HG03196 (cell line): ENCODE results near the gene FAM111A.

Experiments
- ATAC-seq: cut with Tn5 transposase; IDR thresholded peaks from one replicate; pipeline ENCODE4 v1.9.1; 2021; ENCODE audit not compliant: unreplicated experiment

FAM111A gene

DNA sequence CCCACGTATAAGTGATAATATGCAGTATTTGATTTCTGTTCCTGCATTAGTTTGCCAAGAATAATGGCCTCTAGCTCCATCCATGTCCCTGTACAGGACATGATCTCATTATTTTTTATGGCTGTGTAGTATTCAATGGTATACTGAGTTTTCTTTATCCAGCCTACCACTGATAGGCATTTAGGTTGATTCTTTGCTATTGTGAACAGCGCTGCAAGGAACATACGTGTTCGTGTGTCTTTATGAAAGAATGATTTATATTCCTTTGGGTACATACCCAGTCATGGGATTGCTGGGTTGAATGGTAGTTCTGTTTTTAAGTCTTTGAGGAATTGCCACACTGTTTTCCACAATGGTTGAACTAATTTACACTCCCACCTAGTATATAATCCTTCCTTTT, 1.5 kb upstream of the FAM111A start:
- no peak for ATAC-seq

DNA sequence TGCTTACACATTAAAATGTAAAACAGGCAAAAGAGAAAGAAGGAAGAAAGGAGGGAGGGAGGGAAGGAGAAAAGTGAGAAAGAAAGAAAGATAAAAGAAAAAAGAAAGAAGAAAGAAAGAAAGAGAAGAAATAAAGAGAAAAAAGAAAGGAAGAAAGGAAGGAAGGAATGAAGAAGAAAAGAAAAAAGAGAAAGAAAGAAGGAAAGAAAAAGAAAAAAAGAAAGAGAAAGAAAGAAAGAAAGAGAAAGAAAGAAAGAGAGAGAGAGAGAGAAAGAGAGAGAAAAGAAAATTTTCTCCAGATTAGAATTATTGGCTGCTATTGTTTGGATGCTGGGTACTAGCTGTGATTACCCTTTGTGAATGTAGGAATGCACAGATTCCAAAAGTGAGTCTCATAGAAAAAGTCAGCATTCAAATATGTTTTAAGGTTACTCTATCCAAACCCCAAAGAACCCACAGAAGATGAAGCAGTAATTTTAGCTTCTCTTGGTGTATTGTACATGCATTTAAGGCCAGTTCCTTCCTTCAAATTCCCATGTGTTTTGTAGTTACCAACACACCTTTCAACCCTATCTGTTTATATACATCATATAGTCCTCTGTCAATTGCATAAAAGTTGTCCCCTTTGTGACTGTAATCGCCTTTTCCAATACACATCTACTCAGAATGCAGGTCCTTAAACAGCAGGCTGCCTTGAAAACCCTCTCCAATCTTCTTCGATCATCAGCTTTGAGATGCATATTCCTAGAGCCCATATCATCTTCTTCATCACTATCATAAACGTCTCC, 789 bp upstream of the FAM111A start:
- no peak for ATAC-seq

DNA sequence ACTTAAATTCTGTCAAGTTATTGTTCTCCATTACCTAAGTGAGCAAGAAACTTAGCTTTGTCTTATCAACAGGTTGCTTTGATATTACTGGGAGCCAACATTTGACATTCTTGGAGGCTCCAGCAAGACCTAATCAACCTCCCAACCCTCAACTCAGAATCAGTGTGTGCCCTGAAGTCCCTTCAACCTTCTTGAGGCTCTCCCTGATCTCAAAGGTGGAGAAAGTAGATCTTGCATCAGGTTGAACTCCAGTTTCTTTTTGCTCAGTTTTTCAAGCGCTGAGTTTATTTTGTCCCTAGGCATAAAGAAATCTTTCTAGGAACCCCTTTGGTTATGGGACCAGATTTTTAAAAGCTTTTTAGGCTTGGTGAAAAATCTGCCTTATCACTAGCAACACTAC, 1.4 kb downstream of the FAM111A start:
- no peak for ATAC-seq

DNA sequence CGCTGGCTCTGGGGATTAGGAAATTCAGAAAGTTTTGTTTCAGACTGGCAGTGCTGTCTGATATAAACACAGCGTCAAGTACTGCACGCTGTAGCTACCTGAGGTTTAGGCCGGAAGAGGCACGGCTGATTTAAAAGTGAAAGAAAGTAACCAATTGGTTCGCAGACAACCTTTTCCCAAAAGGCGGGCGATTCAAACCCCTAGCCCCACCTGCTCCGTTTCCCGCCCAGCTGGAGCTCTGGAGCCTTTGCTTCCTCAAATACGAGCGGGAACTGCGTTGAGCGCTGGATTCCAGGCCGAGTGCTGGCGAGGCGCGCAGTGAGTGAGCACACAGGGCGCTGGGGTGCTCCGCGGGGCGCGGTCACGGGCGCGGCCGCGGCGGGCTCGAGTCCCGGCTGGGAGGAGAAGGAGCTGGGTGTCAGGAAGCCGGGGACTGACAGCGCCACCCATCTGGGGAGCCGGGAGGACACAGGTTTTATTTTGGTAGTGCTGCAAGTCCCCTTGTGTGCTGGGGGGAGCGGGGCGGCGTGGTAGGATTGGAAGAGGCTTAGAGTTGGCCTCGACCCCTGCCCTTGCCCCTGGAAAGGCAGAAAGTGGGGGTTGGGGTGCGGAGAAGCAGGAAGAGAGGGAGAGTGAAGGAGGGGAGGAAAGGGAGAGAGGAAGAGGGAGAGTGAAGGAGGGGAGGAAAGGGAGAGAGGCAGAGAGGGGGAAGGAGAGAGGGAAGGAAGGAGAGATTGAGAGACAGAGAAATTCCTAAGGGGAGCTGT, 2.1 kb downstream of the FAM111A start:
- peak; percentile 53 for ATAC-seq

DNA sequence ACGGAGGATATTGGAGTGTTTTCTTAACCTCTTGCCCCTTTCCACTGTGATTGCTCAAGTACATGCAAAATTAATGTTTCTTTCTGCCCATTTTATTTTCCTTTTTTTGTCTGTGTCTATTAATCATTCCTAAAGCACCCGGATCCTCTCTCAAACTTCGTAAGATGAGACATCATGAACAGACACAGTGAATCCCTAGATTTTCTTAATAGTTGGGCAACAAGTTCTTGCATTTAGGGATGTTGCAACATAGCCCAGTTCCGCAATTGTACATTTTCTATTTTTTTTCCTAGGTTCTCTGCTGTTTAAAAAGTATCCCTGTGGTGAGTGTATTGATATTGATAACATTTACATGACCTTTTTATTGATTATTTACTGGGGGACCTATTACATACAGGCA, 2.9 kb downstream of the FAM111A start:
- ATAC-seq: no peak

DNA sequence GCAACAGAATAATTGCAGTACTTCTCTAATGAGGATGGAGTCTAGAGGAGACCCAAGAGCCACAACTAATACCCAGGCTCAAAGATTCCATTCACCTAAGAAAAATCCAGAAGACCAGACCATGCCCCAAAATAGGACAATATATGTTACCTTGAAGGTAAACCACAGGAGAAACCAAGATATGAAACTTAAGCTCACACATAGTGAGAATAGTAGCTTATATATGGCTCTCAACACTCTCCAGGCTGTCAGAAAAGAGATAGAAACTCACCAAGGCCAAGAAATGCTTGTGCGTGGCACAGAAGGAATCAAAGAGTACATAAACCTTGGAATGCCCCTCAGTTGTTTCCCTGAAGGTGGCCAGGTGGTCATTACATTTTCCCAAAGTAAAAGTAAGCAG, 9.1 kb downstream of the FAM111A start:
- no peak for ATAC-seq

DNA sequence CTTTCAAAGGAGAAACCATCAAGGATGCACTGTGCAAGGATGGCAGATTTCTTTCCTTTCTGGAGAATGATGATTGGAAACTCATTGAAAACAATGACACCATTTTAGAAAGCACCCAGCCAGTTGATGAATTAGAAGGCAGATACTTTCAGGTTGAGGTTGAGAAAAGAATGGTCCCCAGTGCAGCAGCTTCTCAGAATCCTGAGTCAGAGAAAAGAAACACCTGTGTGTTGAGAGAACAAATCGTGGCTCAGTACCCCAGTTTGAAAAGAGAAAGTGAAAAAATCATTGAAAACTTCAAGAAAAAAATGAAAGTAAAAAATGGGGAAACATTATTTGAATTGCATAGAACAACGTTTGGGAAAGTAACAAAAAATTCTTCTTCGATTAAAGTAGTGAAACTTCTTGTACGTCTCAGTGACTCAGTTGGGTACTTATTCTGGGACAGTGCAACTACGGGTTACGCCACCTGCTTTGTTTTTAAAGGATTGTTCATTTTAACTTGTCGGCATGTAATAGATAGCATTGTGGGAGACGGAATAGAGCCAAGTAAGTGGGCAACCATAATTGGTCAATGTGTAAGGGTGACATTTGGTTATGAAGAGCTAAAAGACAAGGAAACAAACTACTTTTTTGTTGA, 9.8 kb downstream of the FAM111A start:
- ATAC-seq: peak; percentile 81

DNA sequence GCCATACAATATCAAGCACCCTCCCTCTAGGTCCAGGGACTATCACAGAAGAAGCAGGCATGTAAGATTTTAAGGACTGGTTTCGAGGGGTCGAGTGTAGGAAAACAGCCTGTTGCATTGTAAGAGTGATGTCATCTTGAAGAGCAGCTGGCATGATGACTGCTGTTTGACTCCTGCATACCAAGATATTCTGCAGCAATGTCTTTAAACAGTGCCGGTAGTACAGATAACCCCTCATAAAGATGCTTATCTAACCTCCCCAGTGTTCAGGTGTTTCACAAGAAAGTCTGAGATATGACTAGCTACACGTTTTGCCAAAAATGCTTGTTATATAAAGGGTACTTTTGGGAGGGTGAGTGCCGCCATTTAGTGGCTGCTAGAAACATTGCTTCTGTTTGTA, 12.0 kb downstream of the FAM111A start:
- ATAC-seq: no peak

DNA sequence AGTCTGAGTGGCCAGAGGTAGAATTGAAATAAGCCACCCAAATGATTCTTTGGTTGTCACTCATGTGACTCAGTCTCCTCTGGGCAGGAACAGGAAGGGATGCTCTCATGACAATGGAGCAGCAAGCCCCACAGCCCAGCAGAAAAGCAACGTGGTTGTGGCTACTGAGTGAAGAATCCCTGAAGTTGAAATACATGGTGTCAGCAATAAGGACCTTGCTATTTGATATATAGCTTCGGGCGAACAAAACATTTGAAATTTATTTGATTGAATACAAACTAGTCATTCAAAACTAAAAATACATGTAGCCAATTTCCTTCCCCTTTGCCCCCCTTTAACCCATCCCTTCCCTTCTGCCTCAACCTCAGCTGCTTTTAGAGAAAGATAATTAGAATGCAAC, 14.8 kb downstream of the FAM111A start:
- no peak for ATAC-seq

DNA sequence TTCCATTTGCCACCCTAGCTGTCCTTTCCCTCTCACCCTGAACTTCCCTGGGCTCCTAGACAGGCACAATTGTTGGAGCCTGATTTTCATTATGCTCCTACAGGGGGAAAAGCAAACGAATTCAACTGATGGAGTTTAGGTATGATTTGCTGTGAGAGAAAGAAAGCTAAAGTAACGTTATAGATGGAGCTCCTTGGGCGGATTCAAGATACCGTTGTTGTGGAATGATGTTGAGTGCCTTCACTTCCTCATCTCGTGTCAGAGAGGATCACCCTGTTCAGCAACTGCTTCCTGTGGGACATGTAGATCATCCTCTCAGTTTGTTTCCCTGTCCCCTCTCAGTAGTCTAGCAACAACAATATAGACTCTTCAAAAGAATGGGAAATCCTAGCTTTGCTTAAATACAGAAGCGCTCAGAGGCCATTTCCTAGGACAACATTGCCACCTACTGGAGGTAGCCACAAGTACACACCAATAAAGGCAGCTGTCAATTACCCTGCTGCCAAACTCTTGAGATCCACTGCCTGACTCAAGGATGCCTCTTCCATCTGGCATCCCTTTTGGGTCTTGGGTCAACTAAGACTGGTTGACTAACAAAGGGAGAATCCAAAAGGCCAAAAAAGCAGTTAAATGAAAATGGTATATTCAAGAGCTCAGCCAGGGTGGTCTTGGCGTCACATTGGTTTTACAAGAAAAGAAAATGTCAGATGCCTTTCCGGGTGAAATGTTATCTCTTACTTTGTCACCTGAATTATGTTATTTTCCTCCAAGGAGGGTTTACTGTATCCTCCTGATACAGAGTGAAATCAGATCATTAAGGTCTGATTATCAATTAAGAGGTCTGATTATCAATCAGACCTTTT, 15.8 kb downstream of the FAM111A start:
- ATAC-seq: no peak

DNA sequence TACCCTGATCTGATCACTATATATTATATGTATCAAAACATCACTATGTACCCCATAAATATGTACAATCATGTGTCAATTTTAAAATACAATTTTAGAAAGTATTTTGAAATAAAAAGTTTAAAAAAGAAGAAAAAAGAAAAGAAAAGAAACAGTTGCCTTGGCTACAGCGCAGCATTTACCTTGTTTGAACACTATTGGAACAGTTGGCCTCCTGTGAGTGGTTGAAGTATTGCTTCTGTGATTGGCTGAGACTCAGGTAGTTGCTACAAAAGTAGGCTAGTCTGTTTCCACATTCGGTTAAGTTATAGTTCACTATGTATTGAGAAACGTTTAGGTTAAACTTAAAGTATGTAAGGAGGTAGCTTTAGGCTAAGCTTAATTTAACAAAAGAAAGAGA, 21.4 kb downstream of the FAM111A start:
- no peak for ATAC-seq

DNA sequence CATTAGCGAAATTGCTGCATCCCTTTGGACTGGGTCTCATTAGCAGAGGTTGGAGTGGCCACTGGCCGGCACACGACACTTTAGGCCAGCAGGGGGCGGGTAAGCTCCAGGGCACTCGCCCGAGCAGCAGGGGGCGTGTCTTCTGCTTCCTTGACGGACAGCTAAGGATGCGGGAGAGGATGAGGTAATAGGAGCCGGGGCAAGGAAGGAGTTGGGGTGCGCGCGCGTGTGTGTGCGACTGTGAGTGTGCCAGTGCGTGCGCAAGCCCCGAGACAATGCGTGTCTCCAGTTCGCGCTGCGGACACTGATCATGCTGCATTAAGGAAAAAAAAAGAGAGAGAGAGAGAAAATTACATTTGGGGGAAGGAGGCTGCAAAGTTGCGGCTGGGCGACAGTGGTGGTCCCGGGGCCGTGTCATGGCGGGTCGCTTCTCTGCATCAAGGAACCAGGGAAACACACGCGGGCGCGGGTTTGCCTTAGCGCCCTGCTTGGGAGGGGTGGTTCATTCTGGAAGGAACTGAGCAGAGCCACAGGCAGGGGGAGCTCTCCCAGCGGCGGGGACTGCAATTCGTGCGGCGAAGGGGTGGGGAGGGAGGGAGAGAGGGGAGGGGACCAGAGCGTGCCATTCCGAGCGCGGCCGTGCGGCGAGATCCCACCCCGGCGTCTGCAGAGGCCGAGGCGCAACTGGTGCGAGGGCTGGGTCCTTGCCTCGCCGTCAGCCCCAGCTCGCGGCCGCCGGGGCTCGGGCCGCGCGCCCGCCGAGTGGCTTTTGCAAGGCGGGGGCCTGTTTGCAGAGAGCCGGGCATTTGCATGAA, 29.1 kb downstream of the FAM111A start, which contains the start of gene DTX4:
DTX4 (plus strand) TSS at position 625 of the 815 bp plus-strand sequence. CDS start 464 bp downstream, outside the sequence.
- peak; percentile 71 for ATAC-seq

DNA sequence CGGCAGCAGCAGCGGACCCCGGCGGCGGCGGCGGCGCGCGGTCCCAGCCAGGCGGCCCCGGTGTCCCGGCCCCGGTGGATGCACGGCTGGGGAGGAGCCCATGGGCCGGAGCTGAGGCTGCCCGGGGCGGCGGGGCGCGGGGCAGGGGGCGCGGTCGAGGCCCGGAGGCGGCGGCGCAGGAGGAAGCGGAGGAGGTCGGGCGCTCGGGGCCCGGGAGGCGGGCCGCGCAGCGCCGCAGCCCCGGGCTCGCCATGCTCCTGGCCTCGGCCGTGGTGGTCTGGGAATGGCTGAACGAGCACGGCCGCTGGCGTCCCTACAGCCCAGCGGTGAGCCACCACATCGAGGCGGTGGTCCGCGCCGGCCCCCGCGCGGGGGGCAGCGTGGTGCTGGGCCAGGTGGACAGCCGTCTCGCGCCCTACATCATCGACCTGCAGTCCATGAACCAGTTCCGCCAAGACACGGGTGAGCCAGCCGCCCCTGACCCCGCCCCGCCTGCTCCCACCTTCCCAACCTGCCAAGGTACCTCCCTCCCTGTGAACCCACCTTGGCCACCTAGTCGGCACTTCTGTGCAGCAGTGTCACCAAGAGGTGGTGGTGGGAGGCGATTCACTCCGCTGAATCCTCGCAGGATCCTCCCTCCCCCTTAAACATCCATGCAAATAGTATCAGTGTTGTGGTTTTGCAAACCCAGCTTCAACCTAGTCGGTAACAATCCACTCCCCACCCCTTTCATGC, 29.9 kb downstream of the FAM111A start:
- peak; percentile 26 for ATAC-seq

DNA sequence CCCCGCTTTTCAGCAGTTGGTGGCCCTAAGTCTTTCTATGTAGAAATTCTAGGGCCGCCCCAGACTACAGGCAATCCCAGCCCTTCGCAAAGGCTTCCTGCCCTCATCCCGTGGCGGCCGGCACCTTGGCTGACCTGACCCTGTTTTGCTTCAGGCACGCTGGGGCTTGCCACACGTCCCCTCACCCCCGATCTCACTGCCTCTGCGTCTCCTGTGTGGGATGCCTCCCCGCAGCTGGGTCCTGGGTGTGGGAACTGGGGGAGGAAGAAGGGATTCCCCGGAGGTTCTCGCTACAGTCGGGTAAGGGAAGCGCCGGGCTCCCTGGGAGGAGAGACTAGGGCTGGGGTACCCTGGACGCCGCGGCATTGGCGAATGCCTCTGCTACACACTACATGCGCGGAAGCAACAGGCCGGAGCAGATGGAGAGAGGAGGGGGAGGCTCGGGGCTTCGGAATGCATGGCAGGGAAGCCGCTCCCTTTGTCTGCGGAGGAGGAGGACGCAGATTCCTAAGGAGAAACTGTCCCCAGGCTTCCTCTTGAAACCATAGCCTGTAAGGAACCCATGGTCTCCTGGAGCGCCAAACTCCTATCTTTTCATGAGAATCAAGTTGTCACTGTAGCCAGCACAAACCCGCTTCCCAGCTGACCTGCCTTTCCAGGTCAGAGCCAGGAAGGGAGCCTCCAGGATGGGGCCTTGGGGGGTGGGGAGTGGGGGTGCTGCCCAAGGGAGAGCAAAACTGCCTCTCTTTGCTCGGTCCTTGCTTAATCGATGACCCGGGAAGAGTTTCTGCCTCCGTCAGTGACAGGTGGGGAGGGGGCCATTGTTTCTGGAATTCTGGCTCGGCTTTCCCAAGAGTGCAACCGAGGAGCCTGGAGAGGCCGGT, 30.7 kb downstream of the FAM111A start:
- peak; percentile 1 for ATAC-seq

DNA sequence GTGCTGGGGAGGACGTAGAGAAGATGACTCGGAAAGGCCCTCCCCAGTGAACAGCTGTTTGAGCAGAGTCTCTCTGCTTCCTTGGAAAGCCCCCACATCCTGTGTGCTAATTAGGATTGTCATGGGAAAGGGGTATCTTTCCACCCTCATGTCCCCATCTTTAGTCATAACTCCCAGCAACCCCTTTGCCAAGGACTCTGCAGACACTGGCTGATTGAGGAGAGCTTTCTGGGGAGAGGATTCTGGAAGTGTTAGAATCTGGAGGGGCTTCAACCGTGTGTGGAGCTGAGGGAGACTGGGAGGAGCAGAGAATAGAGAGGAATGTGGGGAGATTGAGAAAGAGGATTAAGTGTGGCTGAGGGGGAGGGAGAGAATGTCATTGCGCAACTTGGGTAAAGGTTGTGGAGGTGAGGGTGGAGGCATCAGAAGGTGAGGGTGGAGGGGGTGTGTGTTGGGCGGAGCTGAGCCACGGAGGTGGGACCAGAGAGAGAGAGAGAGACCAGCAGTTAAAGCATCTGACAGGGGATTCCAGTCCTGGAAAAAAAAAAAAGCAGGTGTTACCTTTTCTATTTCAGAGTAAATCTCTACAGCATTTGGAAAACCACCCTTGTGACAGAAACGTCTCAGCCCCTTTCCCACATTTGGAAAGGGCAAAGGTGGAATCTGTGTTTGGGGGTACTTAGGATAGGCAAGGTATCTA, 31.5 kb downstream of the FAM111A start:
- ATAC-seq: no peak

DNA sequence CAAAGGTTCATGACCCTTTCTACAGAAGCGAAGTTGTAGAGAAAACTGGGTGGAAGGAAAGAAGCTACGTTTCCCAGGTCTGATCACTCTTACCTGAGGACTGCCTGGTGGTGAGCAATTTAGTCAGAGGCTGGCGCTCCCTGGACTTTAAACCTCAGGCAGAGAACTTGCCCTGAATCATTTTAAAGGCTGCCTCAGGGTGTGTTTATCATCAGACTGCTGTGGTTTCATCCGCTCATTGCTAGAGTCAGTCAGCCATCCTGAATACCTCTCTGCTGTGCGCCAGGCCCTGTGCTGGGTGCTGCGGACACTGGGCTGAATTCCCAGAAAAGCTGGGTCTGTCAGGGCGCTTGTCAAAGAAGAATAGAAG, 32.0 kb downstream of the FAM111A start:
- no peak for ATAC-seq

DNA sequence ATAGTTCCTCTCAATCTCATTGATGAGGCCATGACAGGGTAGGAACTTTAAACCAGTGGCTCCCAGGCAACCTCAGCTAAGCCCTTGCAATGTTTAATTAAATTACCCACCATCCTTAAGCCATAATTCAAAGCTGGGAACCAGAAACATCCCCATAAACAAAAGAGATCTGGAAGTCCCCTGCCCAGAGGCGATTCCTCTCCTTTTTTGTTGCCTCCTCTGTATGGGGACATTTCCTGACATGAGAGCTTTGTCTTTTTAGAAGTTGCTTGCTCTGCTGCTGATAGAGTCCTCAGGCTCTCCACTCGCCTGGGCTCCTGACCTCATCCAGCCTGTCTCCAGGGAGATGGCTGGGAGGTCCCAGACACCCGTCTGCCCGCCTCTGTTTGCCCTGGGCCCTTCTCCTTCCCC, 32.4 kb downstream of the FAM111A start:
- no peak for ATAC-seq

DNA sequence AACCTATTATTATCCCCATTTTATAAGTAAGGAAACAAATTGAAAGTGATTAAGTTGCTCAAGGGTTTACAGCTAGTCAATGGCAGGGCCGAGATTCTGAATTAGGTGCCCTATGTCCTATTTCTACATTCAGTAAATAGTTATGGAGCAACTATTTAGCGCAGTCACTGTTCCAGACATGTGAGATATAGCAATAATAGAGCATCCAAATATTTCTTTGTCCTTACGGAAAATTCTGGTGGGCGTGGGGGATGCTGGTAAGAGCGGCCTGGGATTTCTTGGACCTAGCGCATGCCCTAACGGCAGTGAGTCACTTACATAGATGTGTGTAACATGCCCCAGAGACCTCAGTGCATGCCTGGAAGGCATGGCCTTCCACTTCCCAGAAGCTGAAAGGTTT, 33.7 kb downstream of the FAM111A start:
- ATAC-seq: no peak
